Choroid plexus epithelial cell (primary cell): ENCODE results near the gene SH3RF2.
"Not testable (repeated sequence)": the region's sequence is repeated elsewhere in the genome, so short reads cannot be mapped to it uniquely, and the experiment has no call there.

Source experiments
- DNase-seq: peaks from one replicate; pipeline ENCODE4 v3.0.0-alpha.2; 2010; ENCODE audit warnings: low read depth
- H3K4me3 ChIP-seq: 2 replicates; pipeline ENCODE4 v1.5.1; 2011; ENCODE audit warnings: low read depth, mild to moderate bottlenecking, control low read depth, low read length, moderate library complexity
- CTCF ChIP-seq: conservative IDR thresholded peaks from 2 replicates; pipeline ENCODE4 v1.5.1; 2011; ENCODE audit warnings: low read depth, mild to moderate bottlenecking, control low read depth, inconsistent platforms, low read length, moderate library complexity

The SH3RF2 gene

DNA sequence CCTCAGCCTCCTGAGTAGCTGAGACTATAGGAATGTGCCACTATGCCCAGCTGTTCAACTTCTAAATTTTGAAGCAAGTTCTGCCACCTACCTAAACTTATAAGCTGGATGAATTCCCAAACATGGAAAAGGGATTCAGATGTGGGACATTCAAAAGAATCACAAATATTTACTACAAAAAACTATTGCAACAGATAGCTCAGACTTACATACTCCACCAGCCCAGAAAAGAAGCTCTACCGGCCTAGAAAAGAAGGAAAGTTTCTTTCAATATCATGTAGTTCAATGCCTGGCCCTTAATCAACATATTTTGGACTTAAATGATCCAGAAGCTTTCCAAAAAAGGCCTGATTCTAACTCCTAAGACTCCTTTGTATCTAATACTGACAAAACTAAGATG lies 23.8 kb downstream of the SH3RF2 start:
- no peak for DNase-seq
- no peak for TF ChIP-seq CTCF
- H3K4me3 ChIP-seq, result no peak overlapping the region

- no peak for TF ChIP-seq CTCF
- no peak for DNase-seq
- H3K4me3 ChIP-seq, result no peak overlapping the region
Measured at GRCh38 chr5:145960848-145961600, 24.6 kb downstream of the SH3RF2 start.

DNA sequence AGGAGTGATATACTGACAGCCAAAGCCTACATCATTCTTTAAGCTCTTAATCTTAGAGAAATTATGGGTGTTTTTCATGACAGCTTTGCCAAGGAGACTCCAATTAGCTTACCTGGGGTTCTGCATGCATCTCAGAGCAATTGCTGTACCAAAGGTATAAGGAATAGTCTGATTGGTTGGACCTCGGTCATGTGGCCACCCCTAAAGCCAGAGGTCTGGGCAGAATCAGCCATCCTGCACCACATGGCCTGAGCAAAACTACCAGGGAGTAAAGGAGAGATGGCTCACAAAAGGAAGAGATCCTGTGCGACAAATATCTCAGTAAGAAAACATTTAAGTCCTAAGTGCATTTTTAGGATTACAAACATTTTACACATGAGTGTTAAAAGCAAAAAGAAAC lies 25.6 kb downstream of the SH3RF2 start:
- DNase-seq, result no peak
- no peak overlapping the region for H3K4me3 ChIP-seq
- no peak for TF ChIP-seq CTCF

DNA sequence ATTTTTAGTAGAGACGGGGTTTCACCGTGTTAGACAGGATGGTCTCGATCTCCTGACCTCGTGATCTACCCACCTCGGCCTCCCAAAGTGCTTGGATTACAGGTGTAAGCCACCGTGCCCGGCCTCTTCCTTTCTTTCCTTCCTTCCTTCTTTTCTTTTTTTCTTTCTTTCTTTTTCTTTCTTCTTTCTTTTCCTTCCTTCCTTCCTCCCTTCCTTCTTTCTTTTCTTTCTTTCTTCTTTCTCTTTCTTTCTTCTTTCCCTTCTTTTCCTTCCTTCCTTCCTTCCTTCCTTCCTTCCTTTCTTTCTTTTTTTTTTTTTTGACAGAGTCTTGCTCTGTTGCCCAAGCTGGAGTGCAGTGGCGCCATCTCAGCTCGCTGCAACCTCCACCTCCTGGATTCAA lies 27.6 kb downstream of the SH3RF2 start:
- not testable (repeated sequence) for DNase-seq, H3K4me3 ChIP-seq

- DNase-seq, result no peak
- TF ChIP-seq CTCF, result no peak
- no peak overlapping the region for H3K4me3 ChIP-seq
Measured at GRCh38 chr5:145965804-145966203, 29.4 kb downstream of the SH3RF2 start.

- TF ChIP-seq CTCF, result no peak
- no peak overlapping the region for H3K4me3 ChIP-seq
- no peak for DNase-seq
Measured at GRCh38 chr5:145967296-145967695, 30.9 kb downstream of the SH3RF2 start.

GRCh38 chr5:145968970-145969713 lies 32.8 kb downstream of the SH3RF2 start:
- no peak for TF ChIP-seq CTCF
- DNase-seq, result no peak
- H3K4me3 ChIP-seq, result no peak overlapping the region
